ENCODE data around the gene PRRG2. TPM values are rescaled to one million over a fixed set of nuclear protein-coding genes. Genes with fewer than 3 reads are reported as not detected.
A peak's percentile ranks its signal among the peaks of the same experiment; 100 is the strongest.

PRRG2 gene
- total and polyA plus RNA-seq, 10 of the 15 experiments (the other 5 are each of a cell fraction or from before 2014, with no cell fraction given): 0.09 to 2.1 (median 0.86) TPM

- Histone ChIP-seq H3K36me3 (ENCODE audit: control insufficient read depth in 2 of 2, insufficient read depth in 2 of 2, low read length in 1 of 2) (no peaks in the 10 kb centered on the region), H3K79me2 (ENCODE audit: control insufficient read depth, insufficient read depth, low read length) (no peaks in the 10 kb centered on the region), H2AFZ (ENCODE audit: control insufficient read depth, low read depth, low read length) (peak overlapping the region; percentile 95; the same call in 1 of the 2 replicates), H3K4me1 (ENCODE audit: control insufficient read depth, insufficient read depth, low read length) (peaks cover 10% of the 10 kb centered on the region), H3K4me2 (ENCODE audit: control insufficient read depth, insufficient read depth) (peak overlapping the region; percentile 98), H3K9me3 (replicated peaks; ENCODE audit: control insufficient read depth, insufficient read depth, low read length) (no peaks in the 10 kb centered on the region), H3K4me3 (no peak overlapping the region), H3K27me3 (replicated peaks in 1 of 2; ENCODE audit: control insufficient read depth in 2 of 2, insufficient read depth in 2 of 2, low read length in 1 of 2) (peaks cover 2 to 4% of the 10 kb centered on the region in 2 experiments; a peak in 3 of 4 replicates), H3K9ac (ENCODE audit: control insufficient read depth, insufficient read depth, low read length) (no peak overlapping the region), H4K20me1 (ENCODE audit: control insufficient read depth, insufficient read depth) (no peaks in the 10 kb centered on the region), H3K27ac (ENCODE audit: control insufficient read depth, insufficient read depth) (no peak overlapping the region)
- no TSS peak for BruUV-seq (replicated peaks)
- RAD21 ChIA-PET (ENCODE audit: unreplicated experiment): interaction anchor here (1.0 to 1.9 kb wide), 2 partner anchors 12 to 105 kb away, joined by 3 to 10 read pairs; partner anchors contain the start of gene RRAS
- 50% methylated on average over 2 of the region's 8 CpGs for WGBS (ENCODE audit: insufficient coverage, insufficient replicate concordance, low lambda C conversion rate, missing lambda C conversion rate)
- in situ Hi-C loops (cut with MboI) (no loop called here), intact Hi-C loops (cut with micrococcal nuclease; ENCODE audit: unreplicated experiment) (no loop called here)
- peak; percentile 38 for FAIRE-seq
- POLR2A ChIA-PET: interaction anchor here (0.5 to 0.8 kb wide), 3 partner anchors 18 to 144 kb away, joined by 3 to 5 read pairs (median 5); no protein-coding TSS in a partner anchor
- CTCF ChIA-PET: interaction anchor here (0.6 to 3.5 kb wide), 16 partner anchors 12 to 295 kb away, joined by 3 to 20 read pairs (median 4); partner anchors contain the start of gene FLT3LG
- DNase-seq (ENCODE audit: low read depth, low spot score): no peak
- no peak for ATAC-seq
- SMC1A ChIA-PET (ENCODE audit: uncharacterized antibody, unreplicated experiment): interaction anchor here (1.1 to 3.1 kb wide), 4 partner anchors 12 to 39 kb away, joined by 3 to 12 read pairs (median 4); no protein-coding TSS in a partner anchor
- TF ChIP-seq BCL3 (IDR thresholded peaks at IDR 0.05; ENCODE audit: borderline replicate concordance, insufficient read depth, low read depth, low read length, poor library complexity, severe bottlenecking) (no peak), ZBTB4 (CRISPR knock-in tag; IDR thresholded peaks at IDR 0.05) (no peak), ZBED1 (IDR thresholded peaks at IDR 0.05; ENCODE audit: borderline replicate concordance) (no peak), ZZZ3 (IDR thresholded peaks at IDR 0.05; ENCODE audit: control insufficient read depth, insufficient read length, low read depth) (no peak), LARP7 (IDR thresholded peaks at IDR 0.05) (no peak), POU2F2 (IDR thresholded peaks at IDR 0.05; ENCODE audit: borderline replicate concordance, low read depth, low read length) (no peak), CEBPB (IDR thresholded peaks at IDR 0.05; ENCODE audit: borderline replicate concordance in 1 of 2, low read depth in 2 of 2, low read length in 2 of 2) (no peak)
Measured at GRCh38 chr19:49534632-49535385, 46.3 kb upstream of the PRRG2 start.
